Natural killer cell (primary cell): ENCODE measurements around the gene OR10J4. TPM values are rescaled to one million over a fixed set of nuclear protein-coding genes. Genes with fewer than 3 reads are reported as not detected.

Experiments
- ATAC-seq, 3 donors: fragments of 150-1000 bp in 2 of 3; fragments of 200-7000 bp in 1 of 3; cut with Tn5 transposase; 1 replicate in 1 of 3; 2 replicates in 2 of 3; pipeline ENCODE4 v1.10.0; 2021; ENCODE audit warnings: mild to moderate bottlenecking in 2 of 3, moderate library complexity in 2 of 3
- DNase-seq, 2 donors: peaks; one replicate each; pipeline versions ENCODE4 v3.0.0 to v3.0.0-alpha.2; 2013 to 2021; ENCODE audit warnings: mixed read lengths in 1 of 2
- H3K27ac ChIP-seq: one replicate; pipeline ENCODE4 v1.5.1; 2013; ENCODE audit warnings: mild to moderate bottlenecking, low read length
- H3K27me3 ChIP-seq: one replicate; pipeline ENCODE4 v1.6.1; 2013; ENCODE audit warnings: low read length; ENCODE audit not compliant: control insufficient read depth, insufficient read depth
- H3K36me3 ChIP-seq: one replicate; pipeline ENCODE4 v1.6.1; 2013; ENCODE audit warnings: low read length; ENCODE audit not compliant: control insufficient read depth, insufficient read depth
- H3K4me1 ChIP-seq: one replicate; pipeline ENCODE4 v1.6.1; 2013; ENCODE audit warnings: low read length; ENCODE audit not compliant: control insufficient read depth, insufficient read depth
- H3K4me3 ChIP-seq: one replicate; pipeline ENCODE4 v1.5.1; 2013; ENCODE audit warnings: low read length
- H3K9me3 ChIP-seq: one replicate; pipeline ENCODE4 v1.6.1; 2013; ENCODE audit warnings: low read length; ENCODE audit not compliant: control insufficient read depth, insufficient read depth
- H3K27ac Mint-ChIP-seq, 2 donors: one replicate each; pipeline ENCODE4 v1.8.0; 2022; ENCODE audit warnings: mild to moderate bottlenecking in 2 of 2, mixed read lengths in 2 of 2, moderate library complexity in 1 of 2
- H3K27me3 Mint-ChIP-seq, 2 donors: one replicate each; pipeline ENCODE4 v1.8.0; 2022; ENCODE audit warnings: low read depth in 2 of 2, mixed read lengths in 2 of 2
- H3K36me3 Mint-ChIP-seq: one replicate; pipeline ENCODE4 v1.8.0; 2022; ENCODE audit warnings: mixed read lengths
- H3K4me1 Mint-ChIP-seq, 2 donors: one replicate each; pipeline ENCODE4 v1.8.0; 2022; ENCODE audit warnings: mixed read lengths in 2 of 2
- H3K4me3 Mint-ChIP-seq: one replicate; pipeline ENCODE4 v1.8.0; 2022; ENCODE audit warnings: mild to moderate bottlenecking, moderate library complexity, mixed read lengths
- H3K9me3 Mint-ChIP-seq, 2 donors: one replicate each; pipeline ENCODE4 v1.8.0; 2022; ENCODE audit warnings: mixed read lengths in 2 of 2
- CTCF ChIP-seq: fragments of 200-600 bp; IDR thresholded peaks from one replicate; pipeline ENCODE4 v1.8.0; 2022; ENCODE audit warnings: antibody characterized with exemption
- WGBS: methylation state at CpG from one replicate; pipeline ENCODE4 v1.1.7; 2013; ENCODE audit warnings: missing lambda C conversion rate; ENCODE audit not compliant: insufficient coverage; 5-methylcytosine and 5-hydroxymethylcytosine counted together
- intact Hi-C: fragments of 100-400 bp; cut with micrococcal nuclease; formaldehyde crosslinking; loops from one replicate; pipeline ENCODE4 v1.14.2; 2022
- total RNA-seq, 4 donors: library from RNA; stranded (reverse); fragments of 120-200 nt in 1 of 4; gene quantifications; one replicate each; pipeline versions ENCODE4 v1.2.3 to v1.2.4, GENCODE V29; 2013 to 2022

The OR10J4 gene
- total RNA-seq, 3 donors from 2014 or later (not counting 1 experiment from before 2014, with no cell fraction given), result not detected

GRCh38 chr1:159459551-159459950, 27.5 kb downstream of the OR10J4 start:
- peaks cover 3% of the 10 kb centered on the region for H3K9me3 ChIP-seq
- no peaks in the 10 kb centered on the region for H3K36me3 ChIP-seq
- intact Hi-C loops, result no loop called here
- no peaks in the 10 kb centered on the region for H3K4me1 Mint-ChIP-seq
- no peak overlapping the region for H3K4me3 ChIP-seq
- no peak overlapping the region for H3K4me3 Mint-ChIP-seq
- no peak for TF ChIP-seq CTCF
- H3K27ac Mint-ChIP-seq, result no peak overlapping the region
- no CpG with 5 or more reads among the region's 2 CpGs for WGBS
- no peaks in the 10 kb centered on the region for H3K4me1 ChIP-seq
- no peaks in the 10 kb centered on the region for H3K27me3 ChIP-seq
- peaks cover 4 to 8% of the 10 kb centered on the region in 2 donors for H3K9me3 Mint-ChIP-seq
- peaks cover 12% of the 10 kb centered on the region for H3K36me3 Mint-ChIP-seq
- H3K27ac ChIP-seq, result no peak overlapping the region
- ATAC-seq (no peak), DNase-seq (no peak)
- H3K27me3 Mint-ChIP-seq, result peaks cover 4 to 9% of the 10 kb centered on the region in 2 donors

- H3K36me3 ChIP-seq, result no peaks in the 10 kb centered on the region
- no peak overlapping the region for H3K27ac ChIP-seq
- H3K4me1 ChIP-seq, result no peaks in the 10 kb centered on the region
- ATAC-seq (no peak), DNase-seq (no peak)
- no peaks in the 10 kb centered on the region for H3K27me3 ChIP-seq
- intact Hi-C loops, result no loop called here
- Mint-ChIP-seq H3K4me3 (no peak overlapping the region), H3K9me3 (peaks cover 4 to 8% of the 10 kb centered on the region in 2 donors), H3K27ac (no peak overlapping the region), H3K27me3 (peaks cover 22 to 26% of the 10 kb centered on the region in 2 donors), H3K36me3 (peaks cover 12% of the 10 kb centered on the region), H3K4me1 (no peaks in the 10 kb centered on the region)
- peaks cover 3% of the 10 kb centered on the region for H3K9me3 ChIP-seq
- 92% methylated on average over 2 of the region's 3 CpGs for WGBS
- TF ChIP-seq CTCF, result no peak
- no peak overlapping the region for H3K4me3 ChIP-seq
These were observed 33.2 kb downstream of the OR10J4 start for GRCh38 chr1:159465191-159465603.

- Mint-ChIP-seq H3K9me3 (no peaks in the 10 kb centered on the region), H3K27ac (no peak overlapping the region), H3K36me3 (no peaks in the 10 kb centered on the region), H3K27me3 (peaks cover 24 to 30% of the 10 kb centered on the region in 2 donors), H3K4me1 (no peaks in the 10 kb centered on the region), H3K4me3 (no peak overlapping the region)
- intact Hi-C loops, result no loop called here
- TF ChIP-seq CTCF, result no peak
- Histone ChIP-seq H3K27me3 (no peaks in the 10 kb centered on the region), H3K4me1 (no peaks in the 10 kb centered on the region), H3K36me3 (no peaks in the 10 kb centered on the region), H3K4me3 (no peak overlapping the region), H3K27ac (no peak overlapping the region), H3K9me3 (no peaks in the 10 kb centered on the region)
- ATAC-seq, result no peak
- 90% methylated on average over 1 of the region's 2 CpGs for WGBS
- no peak for DNase-seq
These were observed 36.3 kb downstream of the OR10J4 start for GRCh38 chr1:159468321-159468720.

- WGBS, result 60% methylated on average over 4 of the region's 4 CpGs
- DNase-seq, result no peak
- no peak overlapping the region for H3K27ac Mint-ChIP-seq
- Histone ChIP-seq H3K36me3 (no peaks in the 10 kb centered on the region), H3K27ac (no peak overlapping the region), H3K4me3 (no peak overlapping the region), H3K4me1 (no peaks in the 10 kb centered on the region), H3K9me3 (no peaks in the 10 kb centered on the region), H3K27me3 (no peaks in the 10 kb centered on the region)
- H3K27me3 Mint-ChIP-seq, result peaks cover 26 to 32% of the 10 kb centered on the region in 2 donors
- no peaks in the 10 kb centered on the region for H3K36me3 Mint-ChIP-seq
- no peaks in the 10 kb centered on the region for H3K9me3 Mint-ChIP-seq
- H3K4me3 Mint-ChIP-seq, result no peak overlapping the region
- intact Hi-C loops, result no loop called here
- no peak for ATAC-seq
- TF ChIP-seq CTCF, result no peak
- H3K4me1 Mint-ChIP-seq, result no peaks in the 10 kb centered on the region
These were observed 38.0 kb downstream of the OR10J4 start for GRCh38 chr1:159469921-159470533.
